PC-9 (cell line): ENCODE data around the gene SERINC5.

ENCODE experiments used
- EZH2 ChIP-seq: fragments of 200-600 bp; sonication (generic); IDR thresholded peaks from 2 replicates; pipeline ENCODE4 v1.8.0; 2017; ENCODE audit warnings: antibody characterized with exemption, low read depth
- TF ChIP-seq, protein P1 (sequence below): fragments of 200-600 bp; sonication (generic); conservative IDR thresholded peaks from 2 replicates; pipeline ENCODE4 v1.6.1; 2017; ENCODE audit warnings: mixed run types, antibody characterized with exemption, mild to moderate bottlenecking, moderate library complexity

DNA sequence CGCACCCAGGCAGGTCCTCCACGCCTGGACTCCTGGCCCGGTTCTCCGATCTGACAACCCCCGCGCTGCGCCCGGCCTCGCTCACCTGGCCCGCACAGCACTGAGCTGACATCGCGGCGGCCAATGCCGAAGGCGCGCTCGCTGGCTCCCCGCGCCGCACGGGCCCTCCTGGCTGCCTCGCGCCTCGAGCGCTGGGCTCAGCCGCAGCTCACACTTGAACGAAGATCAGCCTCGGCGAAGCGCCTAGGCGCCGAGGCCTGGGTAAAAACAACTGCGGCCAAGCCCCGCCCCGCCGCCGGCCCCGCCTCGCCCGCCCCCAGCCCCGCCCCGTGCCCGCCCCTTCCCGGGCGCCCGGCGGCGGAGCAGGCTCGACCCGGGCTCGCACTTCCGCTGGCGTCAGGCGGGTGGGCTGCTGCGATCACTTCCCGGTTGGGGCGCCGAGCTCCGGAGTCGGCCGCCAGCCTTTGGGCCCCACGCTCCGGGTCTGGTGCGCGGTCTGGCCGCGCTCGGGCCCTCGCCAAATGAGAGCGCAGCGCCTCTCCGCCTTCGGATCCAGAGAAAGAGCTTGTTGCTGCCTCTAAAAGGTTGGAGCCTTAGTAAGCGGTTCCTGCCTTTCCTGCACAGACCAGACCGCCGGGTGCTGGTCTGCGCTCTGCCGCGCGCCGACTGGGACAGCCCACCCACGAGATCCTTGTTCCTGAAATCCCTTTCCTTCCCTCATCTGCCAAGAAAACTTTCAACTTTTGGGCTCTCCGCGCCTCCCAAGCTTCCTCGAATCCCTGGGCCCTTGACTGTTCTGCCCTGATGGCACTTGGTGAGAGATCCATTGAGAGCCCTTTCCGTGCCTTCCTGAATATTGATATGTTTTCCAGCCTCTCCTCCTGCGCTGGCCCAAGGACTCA lies at the start of gene SERINC5:
- TF ChIP-seq, protein P1, sequence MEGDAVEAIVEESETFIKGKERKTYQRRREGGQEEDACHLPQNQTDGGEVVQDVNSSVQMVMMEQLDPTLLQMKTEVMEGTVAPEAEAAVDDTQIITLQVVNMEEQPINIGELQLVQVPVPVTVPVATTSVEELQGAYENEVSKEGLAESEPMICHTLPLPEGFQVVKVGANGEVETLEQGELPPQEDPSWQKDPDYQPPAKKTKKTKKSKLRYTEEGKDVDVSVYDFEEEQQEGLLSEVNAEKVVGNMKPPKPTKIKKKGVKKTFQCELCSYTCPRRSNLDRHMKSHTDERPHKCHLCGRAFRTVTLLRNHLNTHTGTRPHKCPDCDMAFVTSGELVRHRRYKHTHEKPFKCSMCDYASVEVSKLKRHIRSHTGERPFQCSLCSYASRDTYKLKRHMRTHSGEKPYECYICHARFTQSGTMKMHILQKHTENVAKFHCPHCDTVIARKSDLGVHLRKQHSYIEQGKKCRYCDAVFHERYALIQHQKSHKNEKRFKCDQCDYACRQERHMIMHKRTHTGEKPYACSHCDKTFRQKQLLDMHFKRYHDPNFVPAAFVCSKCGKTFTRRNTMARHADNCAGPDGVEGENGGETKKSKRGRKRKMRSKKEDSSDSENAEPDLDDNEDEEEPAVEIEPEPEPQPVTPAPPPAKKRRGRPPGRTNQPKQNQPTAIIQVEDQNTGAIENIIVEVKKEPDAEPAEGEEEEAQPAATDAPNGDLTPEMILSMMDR = no peak
- no peak for TF ChIP-seq EZH2
